C4-2B (cell line): Measurements from ENCODE around the gene PACRG.

Source experiments
- H3K27ac ChIP-seq: fragments of 450-650 bp; 2 replicates; pipeline ENCODE4 v1.5.1; 2017
- CTCF ChIP-seq: fragments of 450-650 bp; conservative IDR thresholded peaks from 2 replicates; pipeline ENCODE4 v1.5.1; 2017; ENCODE audit warnings: mild to moderate bottlenecking
- ZFX ChIP-seq: fragments of 450-650 bp; IDR thresholded peaks from 2 replicates; pipeline ENCODE4 v1.6.1; 2017

Gene PACRG

GRCh38 chr6:162900503-162900902 is 172.7 kb downstream of the PACRG start:
- no peak overlapping the region for H3K27ac ChIP-seq
- no peak for TF ChIP-seq ZFX
- TF ChIP-seq CTCF: no peak

- H3K27ac ChIP-seq: no peak overlapping the region
- no peak for TF ChIP-seq ZFX
Observed at GRCh38 chr6:162904069-162904663, 176.4 kb downstream of the PACRG start.

GRCh38 chr6:162906479-162906878 is 178.7 kb downstream of the PACRG start:
- TF ChIP-seq CTCF: no peak
- TF ChIP-seq ZFX: no peak

GRCh38 chr6:162907876-162908481 is 180.2 kb downstream of the PACRG start:
- peak; percentile 57 for TF ChIP-seq CTCF
- TF ChIP-seq ZFX: no peak
- no peak overlapping the region for H3K27ac ChIP-seq

More at GRCh38 chr6:162906479-162906878, 178.7 kb downstream of the PACRG start:
- no peak overlapping the region for H3K27ac ChIP-seq

- no peak overlapping the region for H3K27ac ChIP-seq
- no peak for TF ChIP-seq ZFX
- TF ChIP-seq CTCF: no peak
Observed at GRCh38 chr6:162913206-162913605, 185.4 kb downstream of the PACRG start.

- no peak overlapping the region for H3K27ac ChIP-seq
- TF ChIP-seq ZFX (no peak), CTCF (no peak)
Observed at GRCh38 chr6:162917506-162917905, 189.7 kb downstream of the PACRG start.

GRCh38 chr6:162921062-162921461 is 193.3 kb downstream of the PACRG start:
- no peak overlapping the region for H3K27ac ChIP-seq
- TF ChIP-seq CTCF (no peak), ZFX (no peak)

GRCh38 chr6:162921510-162922040 is 193.8 kb downstream of the PACRG start:
- TF ChIP-seq CTCF (no peak), ZFX (no peak)
- H3K27ac ChIP-seq: no peak overlapping the region
